ENCODE results near the gene NDN. TPM values are rescaled to one million over a fixed set of nuclear protein-coding genes. Genes with fewer than 3 reads are reported as not detected.

The NDN gene
- total and polyA plus RNA-seq, 2 donors (not counting 3 experiments of a cell fraction or from before 2014, with no cell fraction given): 19.2 to 23.1 TPM

- Histone ChIP-seq H3K27me3 (ENCODE audit: control insufficient read depth in 2 of 2, insufficient read depth in 2 of 2, low read length in 2 of 2) (no peaks in the 10 kb centered on the region), H3K79me2 (ENCODE audit: control insufficient read depth, insufficient read depth, low read length) (no peaks in the 10 kb centered on the region), H3K27ac (ENCODE audit: insufficient read depth, low read depth, low read length) (no peak overlapping the region), H4K20me1 (replicated peaks; ENCODE audit: control insufficient read depth, extremely low read depth, insufficient read depth, low read length) (no peaks in the 10 kb centered on the region), H3K9me1 (replicated peaks; ENCODE audit: control insufficient read depth, extremely low read depth, insufficient read depth, low read length) (no peaks in the 10 kb centered on the region), H3K4me1 (ENCODE audit: control insufficient read depth, extremely low read depth, insufficient read depth, low read length) (no peaks in the 10 kb centered on the region), H2AFZ (ENCODE audit: low read depth, low read length) (no peak overlapping the region), H3K4me3 (replicated peaks in 1 of 3; ENCODE audit: insufficient read depth in 1 of 3, low read depth in 1 of 3, low read length in 3 of 3) (no peak overlapping the region), H3K36me3 (ENCODE audit: control insufficient read depth in 2 of 2, extremely low read depth in 1 of 2, insufficient read depth in 2 of 2, low read length in 2 of 2) (no peaks in the 10 kb centered on the region), H3K9me3 (replicated peaks; ENCODE audit: control insufficient read depth, insufficient read depth, low read length) (no peaks in the 10 kb centered on the region), H3K9ac (replicated peaks; ENCODE audit: extremely low read depth, insufficient read depth, low read length) (no peak overlapping the region), H3K4me2 (ENCODE audit: insufficient read depth, low read length) (no peak overlapping the region)
- POLR2A ChIA-PET: no interaction called here
- no peak for FAIRE-seq
- dilution Hi-C loops (cut with MboI; ENCODE audit: extremely low pct_ligation_motif_present, low sequenced_read_pairs): no loop called here
- no TSS peak for BruUV-seq (replicated peaks)
- no peak for TF ChIP-seq POLR2A (IDR thresholded peaks at IDR 0.05; ENCODE audit: low read depth, low read length)
- TF ChIP-seq POLR2AphosphoS5 (IDR thresholded peaks at IDR 0.05; ENCODE audit: insufficient read depth, low read depth, low read length): no peak
- TF ChIP-seq JUN (IDR thresholded peaks at IDR 0.05; ENCODE audit: borderline replicate concordance, insufficient read depth, insufficient read length, low read depth): no peak
- no peak for TF ChIP-seq FOS (IDR thresholded peaks at IDR 0.05; ENCODE audit: borderline replicate concordance, insufficient read depth, low read length)
- TF ChIP-seq MAX (IDR thresholded peaks at IDR 0.05; ENCODE audit: insufficient read depth, insufficient read length): no peak
- TF ChIP-seq CTCF (IDR thresholded peaks at IDR 0.05; ENCODE audit: extremely low read depth in 1 of 2, insufficient read depth in 1 of 2, low read depth in 1 of 2, low read length in 2 of 2): no peak
- no peak for TF ChIP-seq MYC (IDR thresholded peaks at IDR 0.05; ENCODE audit: low read depth, low read length)
- TF ChIP-seq GATA2 (IDR thresholded peaks at IDR 0.05; ENCODE audit: insufficient read depth, insufficient read length, low read depth, low read length): no peak
- no peak for TF ChIP-seq EZH2 (IDR thresholded peaks at IDR 0.05; ENCODE audit: borderline replicate concordance, low read depth, low read length, severe bottlenecking)
- CTCF ChIA-PET: no interaction called here
- intact Hi-C loops (cut with micrococcal nuclease): no loop called here
- no peak for DNase-seq (ENCODE audit: low read depth, low spot score)
Measured at GRCh38 chr15:23670970-23671369, 16.1 kb downstream of the NDN start.

Data from endothelial cell of umbilical vein (primary cell).